SK-N-MC (cell line): Measurements from ENCODE around the gene RSU1.

ENCODE experiments used
- EZH2 ChIP-seq: fragments of 200-600 bp; sonication (generic); IDR thresholded peaks from one replicate; pipeline ENCODE4 v1.6.1; 2017; ENCODE audit warnings: antibody characterized with exemption
- POLR2AphosphoS5 ChIP-seq: IDR thresholded peaks from 2 replicates; pipeline ENCODE4 v1.6.1; 2012; ENCODE audit warnings: mild to moderate bottlenecking, low read depth, low read length, borderline replicate concordance

GRCh38 chr10:16746856-16747255 lies 70.4 kb downstream of the RSU1 start:
- TF ChIP-seq POLR2AphosphoS5 (no peak), EZH2 (no peak)
